Progenitor cell of endocrine pancreas (in vitro differentiated cells): ENCODE data around the gene CCDC33. TPM values are rescaled to one million over a fixed set of nuclear protein-coding genes. Genes with fewer than 3 reads are reported as not detected.

ENCODE experiments used
- DNase-seq: peaks from one replicate; pipeline ENCODE4 v3.0.0; 2021; ENCODE audit warnings: low spot score; ENCODE audit not compliant: unreplicated experiment
- H3K27ac Mint-ChIP-seq: 2 replicates; pipeline ENCODE4 v1.8.0; 2021; ENCODE audit warnings: mild to moderate bottlenecking, moderate library complexity, mixed read lengths
- H3K27me3 Mint-ChIP-seq: 2 replicates; pipeline ENCODE4 v1.8.0; 2021; ENCODE audit warnings: mixed read lengths
- H3K36me3 Mint-ChIP-seq: 2 replicates; pipeline ENCODE4 v1.8.0; 2022; ENCODE audit warnings: mixed read lengths; ENCODE audit not compliant: insufficient read depth
- H3K4me1 Mint-ChIP-seq: 2 replicates; pipeline ENCODE4 v1.8.0; 2021; ENCODE audit warnings: low read depth, mixed read lengths
- H3K4me3 Mint-ChIP-seq: 2 replicates; pipeline ENCODE4 v1.8.0; 2021; ENCODE audit warnings: low read depth, mild to moderate bottlenecking, moderate library complexity, mixed read lengths
- H3K9me3 Mint-ChIP-seq: 2 replicates; pipeline ENCODE4 v1.8.0; 2021; ENCODE audit warnings: low read depth, mixed read lengths
- CTCF ChIP-seq: fragments of 200-600 bp; sonication (generic); IDR thresholded peaks from one replicate; pipeline ENCODE4 v1.5.0; 2021; ENCODE audit warnings: antibody characterized with exemption, mild to moderate bottlenecking; ENCODE audit not compliant: unreplicated experiment
- total RNA-seq: library from RNA; stranded (reverse); gene quantifications from 2 replicates; pipeline ENCODE4 v1.2.1, GENCODE V29; 2021

The CCDC33 gene
- total RNA-seq, 1 donor from 2014 or later: 0.84 TPM

GRCh38 chr15:74381190-74381453 lies 145.0 kb downstream of the CCDC33 start:
- Mint-ChIP-seq H3K36me3 (no peaks in the 10 kb centered on the region), H3K4me3 (no peak overlapping the region), H3K9me3 (no peaks in the 10 kb centered on the region)

GRCh38 chr15:74381481-74381880 lies 145.4 kb downstream of the CCDC33 start:
- Mint-ChIP-seq H3K9me3 (no peaks in the 10 kb centered on the region), H3K4me3 (no peak overlapping the region), H3K27me3 (peaks cover 2% of the 10 kb centered on the region), H3K4me1 (peaks cover 6% of the 10 kb centered on the region), H3K36me3 (no peaks in the 10 kb centered on the region), H3K27ac (peak overlapping the region; percentile 73)
- DNase-seq: no peak
- TF ChIP-seq CTCF: no peak

More at GRCh38 chr15:74381190-74381453, 145.0 kb downstream of the CCDC33 start:
- Mint-ChIP-seq H3K27me3 (peaks cover 2% of the 10 kb centered on the region), H3K27ac (no peak overlapping the region), H3K4me1 (peaks cover 6% of the 10 kb centered on the region)
- DNase-seq: no peak
- TF ChIP-seq CTCF: no peak

GRCh38 chr15:74382004-74382816 lies 146.1 kb downstream of the CCDC33 start:
- no peaks in the 10 kb centered on the region for H3K36me3 Mint-ChIP-seq
- H3K27ac Mint-ChIP-seq: no peak overlapping the region
- H3K4me3 Mint-ChIP-seq: no peak overlapping the region
- H3K27me3 Mint-ChIP-seq: peaks cover 2% of the 10 kb centered on the region
- peak; percentile 99 for TF ChIP-seq CTCF
- H3K9me3 Mint-ChIP-seq: no peaks in the 10 kb centered on the region
- H3K4me1 Mint-ChIP-seq: no peaks in the 10 kb centered on the region
- DNase-seq: peak; percentile 82

GRCh38 chr15:74383286-74383685 lies 147.2 kb downstream of the CCDC33 start:
- Mint-ChIP-seq H3K27ac (no peak overlapping the region), H3K27me3 (peaks cover 2% of the 10 kb centered on the region), H3K4me3 (no peak overlapping the region), H3K4me1 (no peaks in the 10 kb centered on the region), H3K9me3 (no peaks in the 10 kb centered on the region), H3K36me3 (no peaks in the 10 kb centered on the region)
- no peak for TF ChIP-seq CTCF
- DNase-seq: no peak

- Mint-ChIP-seq H3K4me3 (no peak overlapping the region), H3K36me3 (no peaks in the 10 kb centered on the region), H3K27me3 (peaks cover 2% of the 10 kb centered on the region), H3K27ac (no peak overlapping the region), H3K9me3 (no peaks in the 10 kb centered on the region), H3K4me1 (no peaks in the 10 kb centered on the region)
- DNase-seq: no peak
- TF ChIP-seq CTCF: no peak
Observed at GRCh38 chr15:74383695-74384565, 147.8 kb downstream of the CCDC33 start.
